Liver (tissue), 9 donors: Measurements from ENCODE around the gene LRRC28. TPM values are rescaled to one million over a fixed set of nuclear protein-coding genes. Genes with fewer than 3 reads are reported as not detected.

ENCODE experiments used
- DNase-seq: peaks from one replicate; pipeline ENCODE4 v3.0.0-alpha.2; 2017; ENCODE audit warnings: low spot score
- H3K27ac ChIP-seq, 2 donors: one replicate each; pipeline ENCODE4 v1.7.0; 2013; ENCODE audit warnings: inconsistent platforms in 2 of 2, low read length in 2 of 2, control low read depth in 1 of 2, low read depth in 1 of 2, mild to moderate bottlenecking in 1 of 2
- H3K27me3 ChIP-seq, 4 donors: one replicate each; pipeline versions ENCODE4 v1.6.1 to v1.7.0; 2013; ENCODE audit warnings: low read length in 3 of 4, inconsistent platforms in 1 of 4, mild to moderate bottlenecking in 1 of 4, moderate library complexity in 1 of 4; ENCODE audit not compliant: control insufficient read depth in 4 of 4, insufficient read depth in 4 of 4
- H3K36me3 ChIP-seq, 4 donors: one replicate each; pipeline versions ENCODE4 v1.6.1 to v1.7.0; 2013; ENCODE audit warnings: low read length in 3 of 4, mild to moderate bottlenecking in 3 of 4, low read depth in 1 of 4, moderate library complexity in 1 of 4; ENCODE audit not compliant: control insufficient read depth in 4 of 4, insufficient read depth in 3 of 4
- H3K4me1 ChIP-seq, 4 donors: one replicate each; pipeline versions ENCODE4 v1.6.1 to v1.7.0; 2013; ENCODE audit warnings: low read length in 3 of 4, mild to moderate bottlenecking in 3 of 4, moderate library complexity in 1 of 4; ENCODE audit not compliant: control insufficient read depth in 4 of 4, insufficient read depth in 4 of 4
- H3K4me3 ChIP-seq, 3 donors: one replicate each; pipeline versions ENCODE4 v1.6.1 to v1.7.0; 2013; ENCODE audit warnings: low read length in 3 of 3, control low read depth in 1 of 3, low read depth in 1 of 3, mild to moderate bottlenecking in 1 of 3
- H3K9ac ChIP-seq, 2 donors: one replicate each; pipeline ENCODE4 v1.7.0; 2013; ENCODE audit warnings: low read length in 2 of 2, mild to moderate bottlenecking in 2 of 2, moderate library complexity in 2 of 2, control low read depth in 1 of 2, low read depth in 1 of 2
- H3K9me3 ChIP-seq, 4 donors: one replicate each; pipeline versions ENCODE4 v1.6.1 to v1.7.0; 2013; ENCODE audit warnings: low read length in 3 of 4; ENCODE audit not compliant: control insufficient read depth in 4 of 4
- EGR1 ChIP-seq, 2 donors: IDR thresholded peaks; 2 replicates each; pipeline ENCODE4 v1.6.1; 2016 to 2018; ENCODE audit warnings: antibody characterized with exemption in 2 of 2, low read depth in 2 of 2
- FOXA1 ChIP-seq: IDR thresholded peaks from 2 replicates; pipeline ENCODE4 v1.6.1; 2016; ENCODE audit warnings: antibody characterized with exemption
- GABPA ChIP-seq, 2 donors: IDR thresholded peaks in 1 of 2; conservative IDR thresholded peaks in 1 of 2; 2 replicates each; pipeline ENCODE4 v1.6.1; 2016; ENCODE audit warnings: antibody characterized with exemption in 2 of 2, mild to moderate bottlenecking in 1 of 2, moderate library complexity in 1 of 2
- HNF4A ChIP-seq, 2 donors: conservative IDR thresholded peaks; 2 replicates each; pipeline ENCODE4 v1.6.1; 2016; ENCODE audit warnings: antibody characterized with exemption in 2 of 2, mild to moderate bottlenecking in 2 of 2
- NR2F2 ChIP-seq: IDR thresholded peaks from 2 replicates; pipeline ENCODE4 v1.6.1; 2016; ENCODE audit warnings: antibody characterized with exemption
- RAD21 ChIP-seq, 2 donors: IDR thresholded peaks; 2 replicates each; pipeline ENCODE4 v1.6.1; 2016; ENCODE audit warnings: antibody characterized with exemption in 2 of 2, mild to moderate bottlenecking in 2 of 2
- RXRA ChIP-seq, 2 donors: IDR thresholded peaks; 2 replicates each; pipeline ENCODE4 v1.6.1; 2017 to 2018; ENCODE audit warnings: antibody characterized with exemption in 2 of 2, mild to moderate bottlenecking in 1 of 2
- SP1 ChIP-seq: IDR thresholded peaks from 2 replicates; pipeline ENCODE4 v1.6.1; 2018; ENCODE audit warnings: antibody characterized with exemption, mild to moderate bottlenecking
- TAF1 ChIP-seq: conservative IDR thresholded peaks from 2 replicates; pipeline ENCODE4 v1.6.1; 2016; ENCODE audit warnings: antibody characterized with exemption, mild to moderate bottlenecking
- ZBTB33 ChIP-seq: IDR thresholded peaks from 2 replicates; pipeline ENCODE4 v1.6.1; 2016; ENCODE audit warnings: antibody characterized with exemption
- WGBS: extraction: QIAGEN DNeasy Blood & Tissue Kit; methylation state at CpG from one replicate; pipeline ENCODE4 v1.1.7; 2013; 5-methylcytosine and 5-hydroxymethylcytosine counted together
- polyA plus RNA-seq, 2 donors: library from polyadenylated mRNA; stranded (reverse) in 1 of 2; unstranded in 1 of 2; fragments of 200-250 nt in 1 of 2; fragments of >200 nt in 1 of 2; fragmentation: Nextera tagmentation in 1 of 2; extraction: Ambion mirVana in 1 of 2; gene quantifications; one replicate each; pipeline versions ENCODE4 v1.2.1 to v1.2.3, GENCODE V29; 2013 to 2015
- total RNA-seq, 2 donors: library from RNA; depleted of rRNA; stranded (reverse); fragments of >200 nt; gene quantifications; one replicate each; pipeline ENCODE4 v1.2.3, GENCODE V29; 2014
- TF ChIP-seq, protein P1 (sequence below): fragments of 150-350 bp; IDR thresholded peaks from 2 replicates; pipeline ENCODE4 v1.5.1; 2017; ENCODE audit warnings: improper control_type of control experiment, low read depth, low read length; ENCODE audit not compliant: missing input control
- TF ChIP-seq, protein P2 (sequence below): IDR thresholded peaks from 2 replicates; pipeline ENCODE4 v1.6.1; 2016; ENCODE audit warnings: antibody characterized with exemption
- donor health status: healthy.
- donor health status: healthy.
- donor health status: healthy.
- donor health status: healthy.
- donor health status: healthy.

The LRRC28 gene
- total and polyA plus RNA-seq, 4 donors, result 15.4 to 46.6 (median 41.0) TPM

DNA sequence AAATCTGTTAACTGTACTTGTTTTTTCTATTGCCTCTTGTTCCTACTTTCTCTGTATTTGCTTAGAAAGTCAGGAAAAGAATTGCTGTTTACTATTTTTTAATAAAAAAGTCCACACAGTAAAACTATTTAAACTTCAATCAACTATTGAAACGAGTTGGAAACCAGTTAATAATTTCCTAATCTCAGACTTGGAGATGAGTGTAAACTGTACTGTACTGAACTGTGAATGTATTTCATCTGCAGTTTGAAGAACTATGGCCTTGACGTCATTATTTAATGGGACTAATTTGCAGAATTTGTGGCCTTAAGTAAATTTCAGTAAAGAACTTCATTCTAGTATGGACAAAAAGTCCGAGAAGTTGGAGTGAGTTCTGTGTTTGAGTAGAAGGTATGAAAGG is 89.1 kb downstream of the LRRC28 start (continued):
- TF ChIP-seq, protein P1, sequence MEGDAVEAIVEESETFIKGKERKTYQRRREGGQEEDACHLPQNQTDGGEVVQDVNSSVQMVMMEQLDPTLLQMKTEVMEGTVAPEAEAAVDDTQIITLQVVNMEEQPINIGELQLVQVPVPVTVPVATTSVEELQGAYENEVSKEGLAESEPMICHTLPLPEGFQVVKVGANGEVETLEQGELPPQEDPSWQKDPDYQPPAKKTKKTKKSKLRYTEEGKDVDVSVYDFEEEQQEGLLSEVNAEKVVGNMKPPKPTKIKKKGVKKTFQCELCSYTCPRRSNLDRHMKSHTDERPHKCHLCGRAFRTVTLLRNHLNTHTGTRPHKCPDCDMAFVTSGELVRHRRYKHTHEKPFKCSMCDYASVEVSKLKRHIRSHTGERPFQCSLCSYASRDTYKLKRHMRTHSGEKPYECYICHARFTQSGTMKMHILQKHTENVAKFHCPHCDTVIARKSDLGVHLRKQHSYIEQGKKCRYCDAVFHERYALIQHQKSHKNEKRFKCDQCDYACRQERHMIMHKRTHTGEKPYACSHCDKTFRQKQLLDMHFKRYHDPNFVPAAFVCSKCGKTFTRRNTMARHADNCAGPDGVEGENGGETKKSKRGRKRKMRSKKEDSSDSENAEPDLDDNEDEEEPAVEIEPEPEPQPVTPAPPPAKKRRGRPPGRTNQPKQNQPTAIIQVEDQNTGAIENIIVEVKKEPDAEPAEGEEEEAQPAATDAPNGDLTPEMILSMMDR, result no peak

DNA sequence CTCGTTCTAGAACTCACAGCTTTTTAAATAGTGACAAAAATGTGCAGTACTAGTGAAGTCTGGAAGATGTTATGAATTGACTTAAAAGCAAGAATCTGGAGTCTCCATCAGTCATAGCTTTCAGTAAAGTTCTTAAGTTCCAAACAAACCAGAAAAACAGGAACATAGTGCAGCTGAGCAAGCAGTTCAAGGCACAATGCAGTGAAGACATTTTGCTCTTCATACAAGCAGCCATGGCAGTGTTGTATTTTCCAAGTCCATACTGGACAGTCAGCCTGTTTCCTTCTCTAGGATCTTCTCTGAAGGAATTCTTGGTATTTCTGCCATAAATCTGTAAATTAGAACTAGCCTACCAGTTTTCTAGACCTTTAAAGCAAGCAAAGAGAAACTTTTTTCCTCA is 90.5 kb downstream of the LRRC28 start:
- Histone ChIP-seq H3K4me3 (no peak overlapping the region), H3K27ac (no peak overlapping the region), H3K27me3 (no peaks in the 10 kb centered on the region), H3K4me1 (peaks cover 0 to 12% (median 3%) of the 10 kb centered on the region in 4 donors), H3K36me3 (peaks cover 0 to 3% (median 3%) of the 10 kb centered on the region in 4 donors), H3K9me3 (no peaks in the 10 kb centered on the region), H3K9ac (no peak overlapping the region)
- TF ChIP-seq HNF4A (conservative IDR thresholded peaks at IDR 0.05) (no peak), EGR1 (IDR thresholded peaks at IDR 0.05; ENCODE audit: low read depth in 2 of 2) (no peak), TAF1 (no peak), GABPA (IDR thresholded peaks at IDR 0.05 in 1 of 2, conservative IDR thresholded peaks at IDR 0.05 in 1 of 2) (no peak), RXRA (IDR thresholded peaks at IDR 0.05) (no peak)
- TF ChIP-seq, protein P2, sequence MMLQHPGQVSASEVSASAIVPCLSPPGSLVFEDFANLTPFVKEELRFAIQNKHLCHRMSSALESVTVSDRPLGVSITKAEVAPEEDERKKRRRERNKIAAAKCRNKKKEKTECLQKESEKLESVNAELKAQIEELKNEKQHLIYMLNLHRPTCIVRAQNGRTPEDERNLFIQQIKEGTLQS, result no peak
- WGBS, result 94% methylated on average over 1 of the region's 1 CpG
- no peak for DNase-seq

- Histone ChIP-seq H3K36me3 (peaks cover 0 to 3% (median under 1%) of the 10 kb centered on the region in 4 donors), H3K27me3 (no peaks in the 10 kb centered on the region), H3K4me3 (no peak overlapping the region), H3K9me3 (no peaks in the 10 kb centered on the region), H3K4me1 (peaks cover 0 to 12% (median 3%) of the 10 kb centered on the region in 4 donors), H3K27ac (no peak overlapping the region), H3K9ac (no peak overlapping the region)
- TF ChIP-seq, protein P2, result no peak
- TF ChIP-seq ZBTB33 (no peak), EGR1 (IDR thresholded peaks at IDR 0.05; ENCODE audit: low read depth in 2 of 2) (no peak), NR2F2 (no peak), FOXA1 (no peak), SP1 (no peak), RAD21 (IDR thresholded peaks at IDR 0.05) (no peak), RXRA (IDR thresholded peaks at IDR 0.05) (no peak)
- TF ChIP-seq, protein P1, result no peak
- no peak for DNase-seq
Observed at GRCh38 chr15:99343208-99343607, 91.9 kb downstream of the LRRC28 start.
